ENCODE results near the gene LHFPL6. TPM values are rescaled to one million over a fixed set of nuclear protein-coding genes. Genes with fewer than 3 reads are reported as not detected.

LHFPL6 gene
- total RNA-seq, 1 experiment from 2014 or later, result 25.7 TPM

DNA sequence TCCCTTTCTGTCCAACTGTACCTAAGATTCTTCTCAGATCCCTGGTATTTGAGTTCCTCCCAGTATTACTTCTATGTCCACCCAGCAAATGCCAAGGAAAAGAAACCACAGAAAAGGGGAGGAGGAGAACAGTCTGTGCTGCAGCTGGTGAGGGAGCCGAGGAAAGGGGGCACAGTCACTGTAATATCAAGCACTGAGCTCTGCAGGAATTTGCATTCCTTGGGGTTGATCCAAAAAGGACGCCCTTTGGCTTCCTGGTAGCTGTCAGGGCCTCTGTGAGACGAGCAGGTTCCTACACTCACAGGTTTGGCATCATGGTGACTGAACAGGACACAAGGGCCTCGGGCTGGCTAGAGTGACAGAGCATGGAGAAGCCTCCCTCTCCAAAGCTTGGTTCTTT lies 291.4 kb downstream of the LHFPL6 start:
- Histone ChIP-seq H3K36me3 (ENCODE audit: control insufficient read depth, insufficient read depth, low read length) (no peaks in the 10 kb centered on the region), H3K4me3 (ENCODE audit: low read depth in 2 of 2, low read length in 2 of 2) (no peak overlapping the region), H3K9me3 (ENCODE audit: control insufficient read depth, insufficient read depth, low read depth, low read length) (no peaks in the 10 kb centered on the region), H3K27ac (ENCODE audit: low read length) (no peak overlapping the region), H3K4me1 (ENCODE audit: control insufficient read depth, insufficient read depth, low read length) (no peaks in the 10 kb centered on the region), H3K27me3 (ENCODE audit: control insufficient read depth, insufficient read depth, low read length) (no peaks in the 10 kb centered on the region)
- DNase-seq (ENCODE audit: low read depth, low spot score) (no peak), ATAC-seq (no peak)
- POLR2A ChIA-PET, result no interaction called here
- no TSS peak for BruUV-seq (replicated peaks)
- no peak for TF ChIP-seq POLR2AphosphoS5 (IDR thresholded peaks at IDR 0.05; ENCODE audit: low read depth, low read length)
- TF ChIP-seq, protein P1, sequence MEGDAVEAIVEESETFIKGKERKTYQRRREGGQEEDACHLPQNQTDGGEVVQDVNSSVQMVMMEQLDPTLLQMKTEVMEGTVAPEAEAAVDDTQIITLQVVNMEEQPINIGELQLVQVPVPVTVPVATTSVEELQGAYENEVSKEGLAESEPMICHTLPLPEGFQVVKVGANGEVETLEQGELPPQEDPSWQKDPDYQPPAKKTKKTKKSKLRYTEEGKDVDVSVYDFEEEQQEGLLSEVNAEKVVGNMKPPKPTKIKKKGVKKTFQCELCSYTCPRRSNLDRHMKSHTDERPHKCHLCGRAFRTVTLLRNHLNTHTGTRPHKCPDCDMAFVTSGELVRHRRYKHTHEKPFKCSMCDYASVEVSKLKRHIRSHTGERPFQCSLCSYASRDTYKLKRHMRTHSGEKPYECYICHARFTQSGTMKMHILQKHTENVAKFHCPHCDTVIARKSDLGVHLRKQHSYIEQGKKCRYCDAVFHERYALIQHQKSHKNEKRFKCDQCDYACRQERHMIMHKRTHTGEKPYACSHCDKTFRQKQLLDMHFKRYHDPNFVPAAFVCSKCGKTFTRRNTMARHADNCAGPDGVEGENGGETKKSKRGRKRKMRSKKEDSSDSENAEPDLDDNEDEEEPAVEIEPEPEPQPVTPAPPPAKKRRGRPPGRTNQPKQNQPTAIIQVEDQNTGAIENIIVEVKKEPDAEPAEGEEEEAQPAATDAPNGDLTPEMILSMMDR (IDR thresholded peaks at IDR 0.05), result no peak
- no peak for TF ChIP-seq SIN3A (IDR thresholded peaks at IDR 0.05; ENCODE audit: borderline replicate concordance, insufficient read depth, low read depth, low read length)
- TF ChIP-seq, protein P2, sequence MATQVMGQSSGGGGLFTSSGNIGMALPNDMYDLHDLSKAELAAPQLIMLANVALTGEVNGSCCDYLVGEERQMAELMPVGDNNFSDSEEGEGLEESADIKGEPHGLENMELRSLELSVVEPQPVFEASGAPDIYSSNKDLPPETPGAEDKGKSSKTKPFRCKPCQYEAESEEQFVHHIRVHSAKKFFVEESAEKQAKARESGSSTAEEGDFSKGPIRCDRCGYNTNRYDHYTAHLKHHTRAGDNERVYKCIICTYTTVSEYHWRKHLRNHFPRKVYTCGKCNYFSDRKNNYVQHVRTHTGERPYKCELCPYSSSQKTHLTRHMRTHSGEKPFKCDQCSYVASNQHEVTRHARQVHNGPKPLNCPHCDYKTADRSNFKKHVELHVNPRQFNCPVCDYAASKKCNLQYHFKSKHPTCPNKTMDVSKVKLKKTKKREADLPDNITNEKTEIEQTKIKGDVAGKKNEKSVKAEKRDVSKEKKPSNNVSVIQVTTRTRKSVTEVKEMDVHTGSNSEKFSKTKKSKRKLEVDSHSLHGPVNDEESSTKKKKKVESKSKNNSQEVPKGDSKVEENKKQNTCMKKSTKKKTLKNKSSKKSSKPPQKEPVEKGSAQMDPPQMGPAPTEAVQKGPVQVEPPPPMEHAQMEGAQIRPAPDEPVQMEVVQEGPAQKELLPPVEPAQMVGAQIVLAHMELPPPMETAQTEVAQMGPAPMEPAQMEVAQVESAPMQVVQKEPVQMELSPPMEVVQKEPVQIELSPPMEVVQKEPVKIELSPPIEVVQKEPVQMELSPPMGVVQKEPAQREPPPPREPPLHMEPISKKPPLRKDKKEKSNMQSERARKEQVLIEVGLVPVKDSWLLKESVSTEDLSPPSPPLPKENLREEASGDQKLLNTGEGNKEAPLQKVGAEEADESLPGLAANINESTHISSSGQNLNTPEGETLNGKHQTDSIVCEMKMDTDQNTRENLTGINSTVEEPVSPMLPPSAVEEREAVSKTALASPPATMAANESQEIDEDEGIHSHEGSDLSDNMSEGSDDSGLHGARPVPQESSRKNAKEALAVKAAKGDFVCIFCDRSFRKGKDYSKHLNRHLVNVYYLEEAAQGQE (IDR thresholded peaks at IDR 0.05; ENCODE audit: insufficient read depth in 1 of 2, low read depth in 2 of 2, low read length in 1 of 2), result no peak
- no peak for TF ChIP-seq TCF7L2 (IDR thresholded peaks at IDR 0.05; ENCODE audit: low read depth, low read length)
- intact Hi-C loops (cut with micrococcal nuclease; ENCODE audit: unreplicated experiment) (no loop called here), in situ Hi-C loops (cut with HindIII; ENCODE audit: low pct_unique_long_range_greater_than_20kb, low sequenced_read_pairs) (no loop called here)
- CTCF ChIA-PET, result no interaction called here

GRCh38 chr13:39310961-39311360 lies 292.0 kb downstream of the LHFPL6 start:
- H3K27me3 ChIP-seq (ENCODE audit: control insufficient read depth, insufficient read depth, low read length), result no peaks in the 10 kb centered on the region
- no peak overlapping the region for H3K4me3 ChIP-seq (ENCODE audit: low read depth in 2 of 2, low read length in 2 of 2)
- no peak for TF ChIP-seq SIN3A (IDR thresholded peaks at IDR 0.05; ENCODE audit: borderline replicate concordance, insufficient read depth, low read depth, low read length)
- TF ChIP-seq, protein P2 (IDR thresholded peaks at IDR 0.05; ENCODE audit: insufficient read depth in 1 of 2, low read depth in 2 of 2, low read length in 1 of 2), result no peak
- TF ChIP-seq, protein P1 (IDR thresholded peaks at IDR 0.05), result no peak
- TF ChIP-seq POLR2AphosphoS5 (IDR thresholded peaks at IDR 0.05; ENCODE audit: low read depth, low read length), result no peak
- TF ChIP-seq TCF7L2 (IDR thresholded peaks at IDR 0.05; ENCODE audit: low read depth, low read length), result no peak
- H3K4me1 ChIP-seq (ENCODE audit: control insufficient read depth, insufficient read depth, low read length), result no peaks in the 10 kb centered on the region
- POLR2A ChIA-PET, result no interaction called here
- intact Hi-C loops (cut with micrococcal nuclease; ENCODE audit: unreplicated experiment) (no loop called here), in situ Hi-C loops (cut with HindIII; ENCODE audit: low pct_unique_long_range_greater_than_20kb, low sequenced_read_pairs) (no loop called here)
- no peak for ATAC-seq
- no peaks in the 10 kb centered on the region for H3K36me3 ChIP-seq (ENCODE audit: control insufficient read depth, insufficient read depth, low read length)
- CTCF ChIA-PET, result no interaction called here
- DNase-seq (ENCODE audit: low read depth, low spot score), result no peak
- no TSS peak for BruUV-seq (replicated peaks)
- no peaks in the 10 kb centered on the region for H3K9me3 ChIP-seq (ENCODE audit: control insufficient read depth, insufficient read depth, low read depth, low read length)
- H3K27ac ChIP-seq (ENCODE audit: low read length), result no peak overlapping the region

All from Panc1 (cell line).